Endodermal cell (in vitro differentiated cells): ENCODE results near the gene VANGL2. TPM values are rescaled to one million over a fixed set of nuclear protein-coding genes. Genes with fewer than 3 reads are reported as not detected.

ENCODE experiments used
- DNase-seq: peaks from one replicate; pipeline ENCODE4 v3.0.0-alpha.2; 2017
- H3K27ac ChIP-seq: 2 replicates; pipeline ENCODE4 v1.5.1; 2013; ENCODE audit warnings: mild to moderate bottlenecking, low read depth, low read length, moderate library complexity
- H3K27me3 ChIP-seq: 2 replicates; pipeline ENCODE4 v1.6.1; 2013; ENCODE audit warnings: mild to moderate bottlenecking, low read length, moderate library complexity; ENCODE audit not compliant: insufficient read depth, control insufficient read depth, poor library complexity, severe bottlenecking
- H3K36me3 ChIP-seq: 2 replicates; pipeline ENCODE4 v1.7.0; 2013; ENCODE audit warnings: mild to moderate bottlenecking, low read length, moderate library complexity; ENCODE audit not compliant: control insufficient read depth, insufficient read depth
- H3K4me1 ChIP-seq: one replicate; pipeline ENCODE4 v1.7.0; 2013; ENCODE audit warnings: low read length; ENCODE audit not compliant: control insufficient read depth, insufficient read depth
- H3K4me3 ChIP-seq: 2 replicates; pipeline ENCODE4 v1.5.1; 2013; ENCODE audit warnings: mild to moderate bottlenecking, low read length, moderate library complexity
- H3K9ac ChIP-seq: 2 replicates; pipeline ENCODE4 v1.6.1; 2013; ENCODE audit warnings: mild to moderate bottlenecking, low read length, moderate library complexity; ENCODE audit not compliant: poor library complexity, severe bottlenecking; ENCODE audit errors: extremely low read depth
- H3K9me3 ChIP-seq: 2 replicates; pipeline ENCODE4 v1.6.1; 2013; ENCODE audit warnings: mild to moderate bottlenecking, low read length, moderate library complexity; ENCODE audit not compliant: control insufficient read depth
- H3K27ac Mint-ChIP-seq: 2 replicates; pipeline ENCODE4 v1.8.0; 2020; ENCODE audit warnings: mixed read lengths
- H3K27me3 Mint-ChIP-seq: 2 replicates; pipeline ENCODE4 v1.8.0; 2021; ENCODE audit warnings: mild to moderate bottlenecking, mixed read lengths; ENCODE audit not compliant: insufficient read depth
- H3K36me3 Mint-ChIP-seq: 2 replicates; pipeline ENCODE4 v1.8.0; 2020; ENCODE audit warnings: low read depth, mixed read lengths
- H3K4me1 Mint-ChIP-seq: 2 replicates; pipeline ENCODE4 v1.8.0; 2020; ENCODE audit warnings: mixed read lengths
- H3K4me3 Mint-ChIP-seq: 2 replicates; pipeline ENCODE4 v1.8.0; 2020; ENCODE audit warnings: mild to moderate bottlenecking, moderate library complexity, mixed read lengths
- H3K9me3 Mint-ChIP-seq: 2 replicates; pipeline ENCODE4 v1.8.0; 2020; ENCODE audit warnings: mild to moderate bottlenecking, mixed read lengths
- WGBS, 2 experiments: methylation state at CpG; one replicate each; pipeline versions ENCODE4 v1.1.5 to v1.1.7; 2013; ENCODE audit warnings: missing lambda C conversion rate in 2 of 2, mixed read lengths in 1 of 2; ENCODE audit not compliant: insufficient coverage in 1 of 2, insufficient read length in 1 of 2; 5-methylcytosine and 5-hydroxymethylcytosine counted together
- total RNA-seq, 2 donors: library from RNA; stranded (reverse); fragmentation: NEBNext Ultra II Directional in 1 of 2; extraction: Animal tissue kit (Norgen Biotek cat#: 25700) in 1 of 2; gene quantifications; 2 replicates in 1 of 2; 3 replicates in 1 of 2; pipeline ENCODE4 v1.2.1, GENCODE V29; 2021
- TF ChIP-seq, protein P1 (sequence below): fragments of 200-600 bp; sonication (generic); conservative IDR thresholded peaks from 2 replicates; pipeline ENCODE4 v1.5.0; 2021; ENCODE audit warnings: antibody characterized with exemption, mild to moderate bottlenecking

Gene VANGL2
- total RNA-seq, 2 donors from 2014 or later, result 62.5 to 67.5 TPM

DNA sequence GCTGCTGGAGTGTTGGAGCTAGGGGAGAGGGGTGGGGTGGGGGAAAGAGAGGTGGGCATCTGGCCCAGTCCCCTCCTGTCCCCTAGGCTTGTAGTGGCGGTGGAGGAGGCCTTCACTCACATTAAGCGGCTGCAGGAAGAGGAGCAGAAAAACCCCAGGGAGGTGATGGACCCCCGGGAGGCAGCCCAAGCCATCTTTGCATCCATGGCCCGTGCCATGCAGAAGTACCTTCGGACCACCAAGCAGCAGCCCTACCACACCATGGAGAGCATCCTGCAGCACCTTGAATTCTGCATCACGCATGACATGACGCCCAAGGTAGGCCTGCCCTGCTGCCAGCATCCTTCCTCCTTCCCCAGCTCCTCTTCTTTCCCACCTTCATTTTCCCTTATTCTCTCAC, 23.6 kb downstream of the VANGL2 start:
- Mint-ChIP-seq H3K36me3 (peaks cover 71% of the 10 kb centered on the region), H3K27me3 (no peaks in the 10 kb centered on the region), H3K27ac (no peak overlapping the region), H3K4me1 (no peaks in the 10 kb centered on the region), H3K9me3 (no peaks in the 10 kb centered on the region), H3K4me3 (no peak overlapping the region)
- Histone ChIP-seq H3K27me3 (no peaks in the 10 kb centered on the region), H3K9ac (no peak overlapping the region), H3K36me3 (peaks cover 73% of the 10 kb centered on the region), H3K4me3 (no peak overlapping the region), H3K4me1 (no peaks in the 10 kb centered on the region), H3K9me3 (no peaks in the 10 kb centered on the region), H3K27ac (no peak overlapping the region)
- no peak for DNase-seq
- TF ChIP-seq, protein P1, sequence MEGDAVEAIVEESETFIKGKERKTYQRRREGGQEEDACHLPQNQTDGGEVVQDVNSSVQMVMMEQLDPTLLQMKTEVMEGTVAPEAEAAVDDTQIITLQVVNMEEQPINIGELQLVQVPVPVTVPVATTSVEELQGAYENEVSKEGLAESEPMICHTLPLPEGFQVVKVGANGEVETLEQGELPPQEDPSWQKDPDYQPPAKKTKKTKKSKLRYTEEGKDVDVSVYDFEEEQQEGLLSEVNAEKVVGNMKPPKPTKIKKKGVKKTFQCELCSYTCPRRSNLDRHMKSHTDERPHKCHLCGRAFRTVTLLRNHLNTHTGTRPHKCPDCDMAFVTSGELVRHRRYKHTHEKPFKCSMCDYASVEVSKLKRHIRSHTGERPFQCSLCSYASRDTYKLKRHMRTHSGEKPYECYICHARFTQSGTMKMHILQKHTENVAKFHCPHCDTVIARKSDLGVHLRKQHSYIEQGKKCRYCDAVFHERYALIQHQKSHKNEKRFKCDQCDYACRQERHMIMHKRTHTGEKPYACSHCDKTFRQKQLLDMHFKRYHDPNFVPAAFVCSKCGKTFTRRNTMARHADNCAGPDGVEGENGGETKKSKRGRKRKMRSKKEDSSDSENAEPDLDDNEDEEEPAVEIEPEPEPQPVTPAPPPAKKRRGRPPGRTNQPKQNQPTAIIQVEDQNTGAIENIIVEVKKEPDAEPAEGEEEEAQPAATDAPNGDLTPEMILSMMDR, result no peak
- WGBS, 2 experiments, result 93 to 98% methylated on average over 7 of the region's 7 CpGs

DNA sequence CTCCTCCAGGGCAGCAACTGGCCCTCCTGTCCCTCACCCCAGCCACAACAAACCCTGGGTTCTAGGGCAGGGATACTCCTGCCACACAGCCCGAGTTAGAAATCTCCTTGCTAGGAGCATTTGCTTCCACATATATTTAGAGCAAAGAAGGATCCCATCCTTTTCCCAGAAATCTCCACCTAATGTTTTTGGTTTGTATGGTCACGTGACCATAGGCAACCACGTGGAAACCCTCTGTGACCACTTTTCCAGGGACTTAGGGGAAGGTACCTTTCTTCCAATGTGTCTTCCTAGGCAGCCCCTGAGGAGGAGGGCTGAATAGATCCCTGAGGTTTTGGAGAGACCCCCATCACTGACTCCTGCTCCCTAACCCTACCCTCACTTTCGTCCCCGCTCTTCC, 25.5 kb downstream of the VANGL2 start:
- Histone ChIP-seq H3K9ac (no peak overlapping the region), H3K27ac (peak overlapping the region; percentile 18), H3K4me3 (no peak overlapping the region), H3K9me3 (no peaks in the 10 kb centered on the region), H3K36me3 (peaks cover 69% of the 10 kb centered on the region), H3K4me1 (no peaks in the 10 kb centered on the region), H3K27me3 (no peaks in the 10 kb centered on the region)
- DNase-seq, result no peak
- Mint-ChIP-seq H3K4me1 (no peaks in the 10 kb centered on the region), H3K9me3 (no peaks in the 10 kb centered on the region), H3K4me3 (no peak overlapping the region), H3K27me3 (no peaks in the 10 kb centered on the region), H3K36me3 (peaks cover 56% of the 10 kb centered on the region), H3K27ac (no peak overlapping the region)
- TF ChIP-seq, protein P1, result no peak
- 91 to 100% methylated on average over 4 to 5 of the region's 5 CpGs for WGBS, 2 experiments

DNA sequence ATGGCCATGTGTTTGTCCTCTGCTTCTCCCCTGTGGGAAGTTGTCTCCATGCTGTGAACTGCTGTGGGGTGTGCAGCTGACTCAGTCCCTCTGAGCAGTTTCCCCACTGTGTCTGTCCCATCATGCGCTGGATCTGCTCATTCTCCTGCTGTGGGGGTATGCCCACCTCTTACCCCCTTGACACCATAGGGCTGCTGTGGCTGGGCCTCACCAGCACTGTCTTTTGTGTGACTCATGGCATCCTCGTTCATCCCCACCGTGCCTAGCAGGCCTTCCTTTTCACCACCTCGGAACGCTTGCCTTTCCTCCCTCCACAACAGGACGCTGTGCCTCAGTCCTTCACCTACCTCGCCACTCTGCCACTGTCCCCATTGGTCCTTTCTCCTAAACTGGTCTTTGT, 27.3 kb downstream of the VANGL2 start:
- no peaks in the 10 kb centered on the region for H3K4me1 ChIP-seq
- peaks cover 40% of the 10 kb centered on the region for H3K36me3 Mint-ChIP-seq
- no peaks in the 10 kb centered on the region for H3K27me3 ChIP-seq
- 76 to 90% methylated on average over 7 of the region's 7 CpGs for WGBS, 2 experiments
- H3K36me3 ChIP-seq, result peaks cover 51% of the 10 kb centered on the region
- no peak overlapping the region for H3K9ac ChIP-seq
- no peaks in the 10 kb centered on the region for H3K9me3 Mint-ChIP-seq
- no peaks in the 10 kb centered on the region for H3K27me3 Mint-ChIP-seq
- no peak overlapping the region for H3K4me3 Mint-ChIP-seq
- no peak overlapping the region for H3K27ac Mint-ChIP-seq
- TF ChIP-seq, protein P1, result no peak
- H3K9me3 ChIP-seq, result no peaks in the 10 kb centered on the region
- no peak for DNase-seq
- H3K4me3 ChIP-seq, result no peak overlapping the region
- H3K4me1 Mint-ChIP-seq, result no peaks in the 10 kb centered on the region
- peak overlapping the region; percentile 12 for H3K27ac ChIP-seq
